PC-9 (cell line): ENCODE measurements around the gene KRT36. TPM values are rescaled to one million over a fixed set of nuclear protein-coding genes. Genes with fewer than 3 reads are reported as not detected.

Experiments
- BruUV-seq: library from RNA; stranded (reverse); fragments of 400-500 nt; replicated peaks from 2 replicates; lab custom pipeline; 2021; lab: Mats Ljungman, UMichigan
- CTCF ChIA-PET: fragments of 300-600 bp; sonication (Branson Sonifier 250); formaldehyde crosslinking; loops from one replicate; lab custom pipeline; 2022; ENCODE audit warnings: antibody characterized with exemption; lab: Charles Lee
- POLR2A ChIA-PET: fragments of 300-600 bp; sonication (Branson Sonifier 250); formaldehyde crosslinking; loops from one replicate; lab custom pipeline; 2022; ENCODE audit warnings: antibody characterized with exemption; ENCODE audit not compliant: unreplicated experiment; lab: Charles Lee
- DNase-seq, 2 experiments: peaks; one replicate each; pipeline versions ENCODE4 v3.0.0 to v3.0.0-alpha.2; 2015 to 2022; ENCODE audit warnings: mixed read lengths in 1 of 2
- H2AFZ ChIP-seq: fragments of 200-600 bp; sonication (generic); 2 replicates; pipeline ENCODE4 v1.8.1; 2017; ENCODE audit warnings: antibody characterized with exemption
- H3F3A ChIP-seq: fragments of 200-600 bp; sonication (generic); 2 replicates; pipeline ENCODE4 v1.8.1; 2017; ENCODE audit warnings: antibody characterized with exemption, mild to moderate bottlenecking, low read depth; ENCODE audit not compliant: insufficient read depth
- H3K27ac ChIP-seq: fragments of 200-600 bp; sonication (generic); 2 replicates; pipeline ENCODE4 v1.6.1; 2016; ENCODE audit warnings: mixed run types
- H3K27me3 ChIP-seq: fragments of 200-600 bp; sonication (generic); 2 replicates; pipeline ENCODE4 v1.6.1; 2016; ENCODE audit warnings: low read depth, mixed run types; ENCODE audit not compliant: insufficient read depth
- H3K36me3 ChIP-seq: fragments of 200-600 bp; sonication (generic); 2 replicates; pipeline ENCODE4 v1.6.1; 2016; ENCODE audit warnings: low read depth, mixed run types
- H3K4me1 ChIP-seq: fragments of 200-600 bp; sonication (generic); replicated peaks from 2 replicates; pipeline ENCODE4 v1.6.1; 2016; ENCODE audit warnings: mixed run types; ENCODE audit not compliant: insufficient read depth
- H3K4me2 ChIP-seq: fragments of 200-600 bp; sonication (generic); 2 replicates; pipeline ENCODE4 v1.6.1; 2017; ENCODE audit warnings: mixed run types
- H3K4me3 ChIP-seq: fragments of 200-600 bp; sonication (generic); 2 replicates; pipeline ENCODE4 v1.6.1; 2016; ENCODE audit warnings: mixed run types
- H3K79me2 ChIP-seq: fragments of 200-600 bp; sonication (generic); 2 replicates; pipeline ENCODE4 v1.6.1; 2017; ENCODE audit warnings: low read depth, mixed run types
- H3K9me2 ChIP-seq: fragments of 200-600 bp; sonication (generic); 2 replicates; pipeline ENCODE4 v1.8.1; 2017; ENCODE audit warnings: mild to moderate bottlenecking; ENCODE audit not compliant: insufficient read depth
- H3K9me3 ChIP-seq: fragments of 200-600 bp; sonication (generic); 2 replicates; pipeline ENCODE4 v1.8.1; 2016; ENCODE audit warnings: low read depth; ENCODE audit not compliant: insufficient read depth
- H4K20me1 ChIP-seq: fragments of 200-600 bp; sonication (generic); 2 replicates; pipeline ENCODE4 v1.8.1; 2017; ENCODE audit not compliant: insufficient read depth
- EZH2 ChIP-seq: fragments of 200-600 bp; sonication (generic); IDR thresholded peaks from 2 replicates; pipeline ENCODE4 v1.8.0; 2017; ENCODE audit warnings: antibody characterized with exemption, low read depth
- intact Hi-C: fragments of 100-400 bp; cut with micrococcal nuclease; formaldehyde crosslinking; loops from one replicate; pipeline ENCODE4 v1.10.0; 2022; ENCODE audit not compliant: unreplicated experiment
- total RNA-seq: library from RNA; stranded (reverse); gene quantifications from 2 replicates; pipeline ENCODE4 v1.2.3, GENCODE V29; 2021
- TF ChIP-seq, protein P1 (sequence below): fragments of 200-600 bp; sonication (generic); conservative IDR thresholded peaks from 2 replicates; pipeline ENCODE4 v1.6.1; 2017; ENCODE audit warnings: mixed run types, antibody characterized with exemption, mild to moderate bottlenecking, moderate library complexity

KRT36 gene
- total RNA-seq, 1 experiment from 2014 or later, result not detected

DNA sequence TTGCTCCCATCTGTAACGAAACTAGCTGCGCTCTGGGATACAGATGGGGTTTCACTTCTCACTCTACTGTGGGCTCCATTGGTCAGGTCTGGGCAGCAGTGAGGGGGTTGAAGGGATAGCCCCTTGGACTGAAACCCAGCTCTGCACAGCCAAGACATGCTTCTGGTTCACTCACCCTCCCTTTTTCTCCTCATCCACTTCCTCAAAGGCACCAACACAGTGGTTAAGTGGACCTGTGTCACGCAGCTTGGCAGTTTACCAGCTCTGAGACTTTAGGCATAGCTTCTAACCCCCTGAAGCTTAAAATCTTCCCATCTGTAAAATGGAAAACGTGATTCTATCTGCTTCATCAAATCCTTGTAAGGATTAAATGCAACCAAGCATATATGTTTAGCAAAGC is 37.4 kb downstream of the KRT36 start:
- Histone ChIP-seq H3K27me3 (no peaks in the 10 kb centered on the region), H3K79me2 (no peaks in the 10 kb centered on the region), H2AFZ (no peak overlapping the region), H3K4me1 (no peaks in the 10 kb centered on the region), H3K9me3 (no peaks in the 10 kb centered on the region), H3K36me3 (no peaks in the 10 kb centered on the region), H4K20me1 (no peaks in the 10 kb centered on the region), H3K4me3 (no peak overlapping the region), H3K9me2 (no peaks in the 10 kb centered on the region), H3K27ac (no peak overlapping the region), H3K4me2 (no peak overlapping the region), H3F3A (no peaks in the 10 kb centered on the region)
- BruUV-seq, result no TSS peak
- no peak for TF ChIP-seq EZH2
- TF ChIP-seq, protein P1, sequence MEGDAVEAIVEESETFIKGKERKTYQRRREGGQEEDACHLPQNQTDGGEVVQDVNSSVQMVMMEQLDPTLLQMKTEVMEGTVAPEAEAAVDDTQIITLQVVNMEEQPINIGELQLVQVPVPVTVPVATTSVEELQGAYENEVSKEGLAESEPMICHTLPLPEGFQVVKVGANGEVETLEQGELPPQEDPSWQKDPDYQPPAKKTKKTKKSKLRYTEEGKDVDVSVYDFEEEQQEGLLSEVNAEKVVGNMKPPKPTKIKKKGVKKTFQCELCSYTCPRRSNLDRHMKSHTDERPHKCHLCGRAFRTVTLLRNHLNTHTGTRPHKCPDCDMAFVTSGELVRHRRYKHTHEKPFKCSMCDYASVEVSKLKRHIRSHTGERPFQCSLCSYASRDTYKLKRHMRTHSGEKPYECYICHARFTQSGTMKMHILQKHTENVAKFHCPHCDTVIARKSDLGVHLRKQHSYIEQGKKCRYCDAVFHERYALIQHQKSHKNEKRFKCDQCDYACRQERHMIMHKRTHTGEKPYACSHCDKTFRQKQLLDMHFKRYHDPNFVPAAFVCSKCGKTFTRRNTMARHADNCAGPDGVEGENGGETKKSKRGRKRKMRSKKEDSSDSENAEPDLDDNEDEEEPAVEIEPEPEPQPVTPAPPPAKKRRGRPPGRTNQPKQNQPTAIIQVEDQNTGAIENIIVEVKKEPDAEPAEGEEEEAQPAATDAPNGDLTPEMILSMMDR, result no peak
- ChIA-PET CTCF (no interaction called here), POLR2A (no interaction called here)
- intact Hi-C loops, result no loop called here
- no peak for DNase-seq

DNA sequence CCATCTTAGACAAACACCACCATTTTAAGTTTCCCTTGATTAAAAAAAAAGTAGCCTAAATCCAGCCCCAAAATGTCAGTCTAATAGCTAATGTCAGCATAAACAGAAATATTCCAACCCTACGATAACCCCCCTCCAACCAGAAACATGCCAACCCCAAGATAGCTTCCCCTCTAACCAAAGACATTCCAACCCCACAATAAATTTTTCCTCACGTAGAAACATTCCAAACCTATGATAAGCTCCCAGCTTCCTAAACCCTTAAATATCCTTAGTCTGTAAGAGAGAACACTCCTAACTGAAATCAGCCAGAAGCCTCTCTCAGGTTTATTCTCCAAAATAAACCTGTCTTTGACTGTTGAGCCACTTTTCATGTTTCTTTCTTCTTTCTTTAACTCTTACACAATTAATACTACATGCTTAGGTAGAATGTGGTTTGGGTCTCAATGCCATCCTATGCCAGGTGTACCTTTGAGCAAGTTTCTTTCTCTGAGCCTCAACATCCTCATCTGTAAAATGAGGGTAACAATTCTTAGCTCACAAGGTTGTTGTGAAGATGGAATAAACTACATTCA is 38.5 kb downstream of the KRT36 start:
- no peak for DNase-seq
- intact Hi-C loops, result no loop called here
- CTCF ChIA-PET, result interaction anchor here (0.6 kb wide), 1 partner anchor 632 kb away, joined by 6 read pairs; no protein-coding TSS in a partner anchor
- no peaks in the 10 kb centered on the region for H3F3A ChIP-seq
- H3K4me3 ChIP-seq, result no peak overlapping the region
- no TSS peak for BruUV-seq
- H3K9me3 ChIP-seq, result no peaks in the 10 kb centered on the region
- H2AFZ ChIP-seq, result no peak overlapping the region
- H3K79me2 ChIP-seq, result no peaks in the 10 kb centered on the region
- no peaks in the 10 kb centered on the region for H4K20me1 ChIP-seq
- TF ChIP-seq EZH2, result no peak
- TF ChIP-seq, protein P1, result no peak
- no peaks in the 10 kb centered on the region for H3K36me3 ChIP-seq
- H3K27ac ChIP-seq, result no peak overlapping the region
- H3K4me1 ChIP-seq, result no peaks in the 10 kb centered on the region
- POLR2A ChIA-PET, result interaction anchor here (0.6 to 0.7 kb wide), 4 partner anchors 50 to 1342 kb away, joined by 3 to 7 read pairs (median 4); no protein-coding TSS in a partner anchor
- no peak overlapping the region for H3K4me2 ChIP-seq
- no peaks in the 10 kb centered on the region for H3K27me3 ChIP-seq
- no peaks in the 10 kb centered on the region for H3K9me2 ChIP-seq

DNA sequence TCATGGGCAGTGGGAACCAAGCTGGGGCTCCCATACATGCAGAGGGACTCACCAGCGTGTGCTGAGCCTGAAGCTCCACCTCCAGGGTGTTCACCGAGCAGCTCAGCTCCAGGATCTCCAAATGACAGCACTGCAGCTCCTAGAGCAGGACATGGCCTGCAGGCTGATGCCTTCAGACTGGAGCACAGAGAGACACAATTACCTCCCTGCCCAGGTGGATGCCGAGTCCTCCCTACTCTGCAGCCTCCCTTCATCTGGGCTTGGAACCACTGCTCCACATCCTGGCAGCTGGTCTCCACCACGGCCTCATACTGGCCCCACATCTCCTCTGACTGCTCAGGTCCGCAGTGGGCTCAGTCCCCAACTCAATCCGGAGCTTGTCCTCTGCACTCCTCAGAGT is 40.7 kb downstream of the KRT36 start:
- ChIA-PET CTCF (no interaction called here), POLR2A (no interaction called here)
- Histone ChIP-seq H3K4me1 (no peaks in the 10 kb centered on the region), H2AFZ (no peak overlapping the region), H3K27ac (no peak overlapping the region), H3K79me2 (no peaks in the 10 kb centered on the region), H4K20me1 (no peaks in the 10 kb centered on the region), H3K36me3 (no peaks in the 10 kb centered on the region), H3K4me2 (no peak overlapping the region), H3K27me3 (no peaks in the 10 kb centered on the region), H3K9me2 (no peaks in the 10 kb centered on the region), H3K4me3 (no peak overlapping the region), H3K9me3 (peaks cover 8% of the 10 kb centered on the region; the same call in 1 of the 2 replicates), H3F3A (no peaks in the 10 kb centered on the region)
- intact Hi-C loops, result no loop called here
- BruUV-seq, result no TSS peak
- no peak for TF ChIP-seq EZH2
- TF ChIP-seq, protein P1, result no peak
- DNase-seq, result no peak
